Panc1 (cell line): Measurements from ENCODE around the gene TESK1. TPM values are rescaled to one million over a fixed set of nuclear protein-coding genes. Genes with fewer than 3 reads are reported as not detected.

Experiments used
- ATAC-seq: fragments of 200-7000 bp; cut with Tn5 transposase; 2 replicates; pipeline ENCODE4 v1.9.1; 2020; ENCODE audit warnings: mild to moderate bottlenecking, moderate library complexity
- BruUV-seq: library from RNA; stranded (reverse); fragments of 400-500 nt; replicated peaks from 2 replicates; lab custom pipeline; 2021; lab: Mats Ljungman, UMichigan
- CTCF ChIA-PET: fragments of 300-600 bp; sonication (Branson Sonifier 250); formaldehyde crosslinking; loops from one replicate; lab custom pipeline; 2022; ENCODE audit warnings: antibody characterized with exemption; lab: Charles Lee
- POLR2A ChIA-PET: fragments of 300-600 bp; sonication (Branson Sonifier 250); formaldehyde crosslinking; loops from one replicate; lab custom pipeline; 2022; ENCODE audit warnings: antibody characterized with exemption; lab: Charles Lee
- DNase-seq: peaks from one replicate; pipeline ENCODE4 v3.0.0-alpha.2; 2010; ENCODE audit warnings: low read depth, low spot score
- H3K27ac ChIP-seq: 2 replicates; pipeline ENCODE4 v1.5.1; 2011; ENCODE audit warnings: mild to moderate bottlenecking, low read length, inconsistent platforms
- H3K27me3 ChIP-seq: fragments of 200-500 bp; sonication (Bioruptor generic); 2 replicates; pipeline ENCODE4 v1.6.0; 2014; ENCODE audit warnings: low read length, inconsistent platforms; ENCODE audit not compliant: control insufficient read depth, insufficient read depth
- H3K36me3 ChIP-seq: fragments of 200-500 bp; sonication (Bioruptor generic); 2 replicates; pipeline ENCODE4 v1.5.1; 2014; ENCODE audit warnings: inconsistent platforms, mild to moderate bottlenecking, low read length, moderate library complexity; ENCODE audit not compliant: control insufficient read depth, insufficient read depth
- H3K4me1 ChIP-seq: 2 replicates; pipeline ENCODE4 v1.5.1; 2011; ENCODE audit warnings: inconsistent platforms, mild to moderate bottlenecking, low read length, moderate library complexity; ENCODE audit not compliant: control insufficient read depth, insufficient read depth
- H3K4me3 ChIP-seq, 2 experiments: 2 replicates each; pipeline ENCODE4 v1.5.1; 2011 to 2012; ENCODE audit warnings: low read depth in 2 of 2, low read length in 2 of 2, mild to moderate bottlenecking in 2 of 2, inconsistent platforms in 1 of 2, moderate library complexity in 1 of 2
- H3K9me3 ChIP-seq: fragments of 200-500 bp; sonication (Bioruptor generic); 2 replicates; pipeline ENCODE4 v1.5.1; 2014; ENCODE audit warnings: low read depth, mild to moderate bottlenecking, inconsistent platforms, low read length, moderate library complexity; ENCODE audit not compliant: control insufficient read depth, insufficient read depth
- POLR2AphosphoS5 ChIP-seq: IDR thresholded peaks from 2 replicates; pipeline ENCODE4 v1.6.1; 2012; ENCODE audit warnings: mild to moderate bottlenecking, low read depth, low read length, moderate library complexity
- SIN3A ChIP-seq: IDR thresholded peaks from 2 replicates; pipeline ENCODE4 v1.6.1; 2012; ENCODE audit warnings: low read depth, mild to moderate bottlenecking, low read length, moderate library complexity, borderline replicate concordance; ENCODE audit not compliant: insufficient read depth
- TCF7L2 ChIP-seq: IDR thresholded peaks from 2 replicates; pipeline ENCODE4 v1.6.1; 2011; ENCODE audit warnings: mild to moderate bottlenecking, low read depth, low read length, inconsistent platforms
- in situ Hi-C: cut with HindIII; loops from 2 replicates; pipeline ENCODE4 v1.10.0; 2016; ENCODE audit warnings: low sequenced_read_pairs, low pct_unique_long_range_greater_than_20kb
- intact Hi-C: fragments of 100-400 bp; cut with micrococcal nuclease; formaldehyde crosslinking; loops from one replicate; pipeline ENCODE4 v1.10.0; 2022; ENCODE audit not compliant: unreplicated experiment
- total RNA-seq: library from RNA; stranded (reverse); gene quantifications from one replicate; pipeline ENCODE4 v1.2.1, GENCODE V29; 2021; ENCODE audit not compliant: unreplicated experiment
- TF ChIP-seq, protein P1 (sequence below), 2 experiments: IDR thresholded peaks; 2 replicates each; pipeline ENCODE4 v1.6.1; 2011 to 2012; ENCODE audit warnings: low read depth in 2 of 2, control low read depth in 1 of 2, low read length in 1 of 2, mild to moderate bottlenecking in 1 of 2, moderate library complexity in 1 of 2; ENCODE audit not compliant: insufficient read depth in 1 of 2
- TF ChIP-seq, protein P2 (sequence below): fragments of 450-650 bp; IDR thresholded peaks from 2 replicates; pipeline ENCODE4 v1.5.1; 2017; ENCODE audit warnings: mild to moderate bottlenecking

Gene TESK1
- total RNA-seq, 1 experiment from 2014 or later, result 55.0 TPM

DNA sequence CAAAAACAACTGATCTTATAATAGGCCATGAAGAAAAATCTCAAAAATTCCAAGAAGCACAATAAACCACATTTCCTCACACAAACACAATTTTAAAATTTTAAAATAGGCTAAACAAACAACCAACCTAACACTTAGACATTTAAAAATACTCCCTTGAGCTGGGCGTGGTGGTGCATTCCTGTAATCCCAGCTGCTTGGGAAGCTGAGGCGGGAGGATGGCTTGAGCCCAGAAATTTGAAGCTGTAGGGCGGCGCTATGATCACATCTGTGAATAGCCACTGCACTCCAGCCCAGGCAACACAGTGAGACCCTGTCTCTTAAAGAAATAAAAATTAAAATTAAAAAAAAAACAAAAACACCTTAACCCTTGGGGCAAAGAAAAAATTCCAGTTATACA is 36.9 kb upstream of the TESK1 start:
- no peak overlapping the region for H3K4me3 ChIP-seq
- intact Hi-C loops (loop anchor here (5.0 kb wide), 1 partner anchor 34 kb away; no protein-coding TSS in a partner anchor), in situ Hi-C loops (no loop called here)
- POLR2A ChIA-PET, result interaction anchor here (0.6 kb wide), 1 partner anchor 83 kb away, joined by 6 read pairs; no protein-coding TSS in a partner anchor
- DNase-seq, result no peak
- peaks cover 4% of the 10 kb centered on the region for H3K4me1 ChIP-seq
- CTCF ChIA-PET, result no interaction called here
- no peaks in the 10 kb centered on the region for H3K27me3 ChIP-seq
- no peaks in the 10 kb centered on the region for H3K9me3 ChIP-seq
- no TSS peak for BruUV-seq
- no peak for ATAC-seq
- TF ChIP-seq SIN3A (no peak), POLR2AphosphoS5 (no peak), TCF7L2 (no peak)
- TF ChIP-seq, protein P1, sequence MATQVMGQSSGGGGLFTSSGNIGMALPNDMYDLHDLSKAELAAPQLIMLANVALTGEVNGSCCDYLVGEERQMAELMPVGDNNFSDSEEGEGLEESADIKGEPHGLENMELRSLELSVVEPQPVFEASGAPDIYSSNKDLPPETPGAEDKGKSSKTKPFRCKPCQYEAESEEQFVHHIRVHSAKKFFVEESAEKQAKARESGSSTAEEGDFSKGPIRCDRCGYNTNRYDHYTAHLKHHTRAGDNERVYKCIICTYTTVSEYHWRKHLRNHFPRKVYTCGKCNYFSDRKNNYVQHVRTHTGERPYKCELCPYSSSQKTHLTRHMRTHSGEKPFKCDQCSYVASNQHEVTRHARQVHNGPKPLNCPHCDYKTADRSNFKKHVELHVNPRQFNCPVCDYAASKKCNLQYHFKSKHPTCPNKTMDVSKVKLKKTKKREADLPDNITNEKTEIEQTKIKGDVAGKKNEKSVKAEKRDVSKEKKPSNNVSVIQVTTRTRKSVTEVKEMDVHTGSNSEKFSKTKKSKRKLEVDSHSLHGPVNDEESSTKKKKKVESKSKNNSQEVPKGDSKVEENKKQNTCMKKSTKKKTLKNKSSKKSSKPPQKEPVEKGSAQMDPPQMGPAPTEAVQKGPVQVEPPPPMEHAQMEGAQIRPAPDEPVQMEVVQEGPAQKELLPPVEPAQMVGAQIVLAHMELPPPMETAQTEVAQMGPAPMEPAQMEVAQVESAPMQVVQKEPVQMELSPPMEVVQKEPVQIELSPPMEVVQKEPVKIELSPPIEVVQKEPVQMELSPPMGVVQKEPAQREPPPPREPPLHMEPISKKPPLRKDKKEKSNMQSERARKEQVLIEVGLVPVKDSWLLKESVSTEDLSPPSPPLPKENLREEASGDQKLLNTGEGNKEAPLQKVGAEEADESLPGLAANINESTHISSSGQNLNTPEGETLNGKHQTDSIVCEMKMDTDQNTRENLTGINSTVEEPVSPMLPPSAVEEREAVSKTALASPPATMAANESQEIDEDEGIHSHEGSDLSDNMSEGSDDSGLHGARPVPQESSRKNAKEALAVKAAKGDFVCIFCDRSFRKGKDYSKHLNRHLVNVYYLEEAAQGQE (IDR thresholded peaks at IDR 0.05; ENCODE audit: insufficient read depth in 1 of 2, low read depth in 2 of 2, low read length in 1 of 2), result no peak
- TF ChIP-seq, protein P2, sequence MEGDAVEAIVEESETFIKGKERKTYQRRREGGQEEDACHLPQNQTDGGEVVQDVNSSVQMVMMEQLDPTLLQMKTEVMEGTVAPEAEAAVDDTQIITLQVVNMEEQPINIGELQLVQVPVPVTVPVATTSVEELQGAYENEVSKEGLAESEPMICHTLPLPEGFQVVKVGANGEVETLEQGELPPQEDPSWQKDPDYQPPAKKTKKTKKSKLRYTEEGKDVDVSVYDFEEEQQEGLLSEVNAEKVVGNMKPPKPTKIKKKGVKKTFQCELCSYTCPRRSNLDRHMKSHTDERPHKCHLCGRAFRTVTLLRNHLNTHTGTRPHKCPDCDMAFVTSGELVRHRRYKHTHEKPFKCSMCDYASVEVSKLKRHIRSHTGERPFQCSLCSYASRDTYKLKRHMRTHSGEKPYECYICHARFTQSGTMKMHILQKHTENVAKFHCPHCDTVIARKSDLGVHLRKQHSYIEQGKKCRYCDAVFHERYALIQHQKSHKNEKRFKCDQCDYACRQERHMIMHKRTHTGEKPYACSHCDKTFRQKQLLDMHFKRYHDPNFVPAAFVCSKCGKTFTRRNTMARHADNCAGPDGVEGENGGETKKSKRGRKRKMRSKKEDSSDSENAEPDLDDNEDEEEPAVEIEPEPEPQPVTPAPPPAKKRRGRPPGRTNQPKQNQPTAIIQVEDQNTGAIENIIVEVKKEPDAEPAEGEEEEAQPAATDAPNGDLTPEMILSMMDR, result no peak
- H3K27ac ChIP-seq, result no peak overlapping the region
- H3K36me3 ChIP-seq, result no peaks in the 10 kb centered on the region

DNA sequence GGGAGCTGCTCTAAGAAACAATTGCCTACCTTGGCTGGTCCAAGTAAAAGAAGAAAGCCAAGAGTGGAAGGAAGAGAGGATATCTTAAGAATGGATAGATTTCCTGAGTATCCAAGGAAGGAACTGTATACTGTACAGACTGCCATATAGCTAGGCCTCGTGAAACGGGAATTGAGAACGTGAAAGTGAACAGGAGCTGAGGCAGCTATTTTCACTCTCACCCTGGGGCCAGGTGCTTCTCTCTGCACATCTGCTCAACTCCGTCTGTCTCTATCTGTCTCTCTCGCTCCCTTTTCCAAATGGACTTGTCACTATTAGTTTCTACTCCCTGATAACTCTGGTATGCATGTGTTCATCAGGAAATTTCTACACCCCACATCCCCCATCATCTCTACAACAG is 35.9 kb upstream of the TESK1 start:
- Histone ChIP-seq H3K36me3 (no peaks in the 10 kb centered on the region), H3K27ac (no peak overlapping the region), H3K27me3 (no peaks in the 10 kb centered on the region), H3K4me3 (no peak overlapping the region), H3K4me1 (no peaks in the 10 kb centered on the region), H3K9me3 (no peaks in the 10 kb centered on the region)
- intact Hi-C loops, result loop anchor here (5.0 kb wide), 1 partner anchor 33 kb away; no protein-coding TSS in a partner anchor
- no TSS peak for BruUV-seq
- in situ Hi-C loops, result no loop called here
- TF ChIP-seq TCF7L2 (no peak), SIN3A (no peak), POLR2AphosphoS5 (no peak)
- TF ChIP-seq, protein P2, result no peak
- TF ChIP-seq, protein P1 (IDR thresholded peaks at IDR 0.05; ENCODE audit: insufficient read depth in 1 of 2, low read depth in 2 of 2, low read length in 1 of 2), result no peak
- ATAC-seq (no peak), DNase-seq (no peak)
- POLR2A ChIA-PET, result interaction anchor here (0.5 kb wide), 1 partner anchor 117 kb away, joined by 3 read pairs; no protein-coding TSS in a partner anchor
- CTCF ChIA-PET, result interaction anchor here (0.5 to 0.8 kb wide), 2 partner anchors 9 to 77 kb away, joined by 4 to 7 read pairs; no protein-coding TSS in a partner anchor
